ENCODE measurements around the gene HTR2B. TPM values are rescaled to one million over a fixed set of nuclear protein-coding genes. Genes with fewer than 3 reads are reported as not detected.

The HTR2B gene
- total RNA-seq, 2 donors from 2014 or later: not detected

GRCh38 chr2:231161877-231162329 is 37.1 kb upstream of the HTR2B start:
- H3K9me3 Mint-ChIP-seq: no peaks in the 10 kb centered on the region
- no peak overlapping the region for H3K27ac Mint-ChIP-seq
- peaks cover 46% of the 10 kb centered on the region for H3K36me3 Mint-ChIP-seq (ENCODE audit: low read depth)
- H3K4me3 ChIP-seq (ENCODE audit: low read length): no peak overlapping the region
- no peak overlapping the region for H3K9ac ChIP-seq (ENCODE audit: extremely low read depth, low read length, poor library complexity, severe bottlenecking)
- H3K27ac ChIP-seq (ENCODE audit: low read depth, low read length): no peak overlapping the region
- H3K4me3 Mint-ChIP-seq: no peak overlapping the region
- peaks cover 64% of the 10 kb centered on the region for H3K36me3 ChIP-seq (ENCODE audit: control insufficient read depth, insufficient read depth, low read length)
- peaks cover 4% of the 10 kb centered on the region for H3K4me1 ChIP-seq (ENCODE audit: control insufficient read depth, insufficient read depth, low read length)
- no peaks in the 10 kb centered on the region for H3K27me3 Mint-ChIP-seq (ENCODE audit: insufficient read depth)
- no peaks in the 10 kb centered on the region for H3K27me3 ChIP-seq (ENCODE audit: control insufficient read depth, insufficient read depth, low read length, poor library complexity, severe bottlenecking)
- no peak for TF ChIP-seq CTCF (conservative IDR thresholded peaks at IDR 0.05)
- no peak for DNase-seq
- no peaks in the 10 kb centered on the region for H3K9me3 ChIP-seq (ENCODE audit: control insufficient read depth, low read length)
- peaks cover 14% of the 10 kb centered on the region for H3K4me1 Mint-ChIP-seq
- 99 to 100% methylated on average over 2 of the region's 2 CpGs for WGBS, 2 experiments (ENCODE audit: insufficient coverage in 1 of 2, insufficient read length in 1 of 2)

- peaks cover 9% of the 10 kb centered on the region for H3K4me1 Mint-ChIP-seq
- no peak overlapping the region for H3K4me3 Mint-ChIP-seq
- Histone ChIP-seq H3K4me1 (ENCODE audit: control insufficient read depth, insufficient read depth, low read length) (peaks cover 4% of the 10 kb centered on the region), H3K27ac (ENCODE audit: low read depth, low read length) (no peak overlapping the region), H3K4me3 (ENCODE audit: low read length) (no peak overlapping the region), H3K27me3 (ENCODE audit: control insufficient read depth, insufficient read depth, low read length, poor library complexity, severe bottlenecking) (no peaks in the 10 kb centered on the region), H3K36me3 (ENCODE audit: control insufficient read depth, insufficient read depth, low read length) (peaks cover 61% of the 10 kb centered on the region), H3K9ac (ENCODE audit: extremely low read depth, low read length, poor library complexity, severe bottlenecking) (no peak overlapping the region), H3K9me3 (ENCODE audit: control insufficient read depth, low read length) (no peaks in the 10 kb centered on the region)
- no peaks in the 10 kb centered on the region for H3K27me3 Mint-ChIP-seq (ENCODE audit: insufficient read depth)
- no peaks in the 10 kb centered on the region for H3K9me3 Mint-ChIP-seq
- no peak overlapping the region for H3K27ac Mint-ChIP-seq
- H3K36me3 Mint-ChIP-seq (ENCODE audit: low read depth): peaks cover 43% of the 10 kb centered on the region
- no peak for TF ChIP-seq CTCF (conservative IDR thresholded peaks at IDR 0.05)
- no peak for DNase-seq
- 87 to 96% methylated on average over 1 to 5 of the region's 7 CpGs for WGBS, 2 experiments (ENCODE audit: insufficient coverage in 1 of 2, insufficient read length in 1 of 2)
Observed at GRCh38 chr2:231161252-231161839, 36.5 kb upstream of the HTR2B start.

GRCh38 chr2:231160701-231161100 is 35.9 kb upstream of the HTR2B start:
- TF ChIP-seq CTCF (conservative IDR thresholded peaks at IDR 0.05): no peak
- Histone ChIP-seq H3K27ac (ENCODE audit: low read depth, low read length) (no peak overlapping the region), H3K9ac (ENCODE audit: extremely low read depth, low read length, poor library complexity, severe bottlenecking) (no peak overlapping the region), H3K9me3 (ENCODE audit: control insufficient read depth, low read length) (no peaks in the 10 kb centered on the region), H3K4me1 (ENCODE audit: control insufficient read depth, insufficient read depth, low read length) (peaks cover 4% of the 10 kb centered on the region), H3K36me3 (ENCODE audit: control insufficient read depth, insufficient read depth, low read length) (peaks cover 61% of the 10 kb centered on the region), H3K4me3 (ENCODE audit: low read length) (no peak overlapping the region), H3K27me3 (ENCODE audit: control insufficient read depth, insufficient read depth, low read length, poor library complexity, severe bottlenecking) (no peaks in the 10 kb centered on the region)
- DNase-seq: no peak
- no peaks in the 10 kb centered on the region for H3K9me3 Mint-ChIP-seq
- H3K4me1 Mint-ChIP-seq: peaks cover 8% of the 10 kb centered on the region
- no peak overlapping the region for H3K4me3 Mint-ChIP-seq
- H3K27me3 Mint-ChIP-seq (ENCODE audit: insufficient read depth): no peaks in the 10 kb centered on the region
- H3K36me3 Mint-ChIP-seq (ENCODE audit: low read depth): peaks cover 37% of the 10 kb centered on the region
- no peak overlapping the region for H3K27ac Mint-ChIP-seq
- 95 to 96% methylated on average over 5 of the region's 5 CpGs for WGBS, 2 experiments (ENCODE audit: insufficient coverage in 1 of 2, insufficient read length in 1 of 2)
